ENCODE data around the gene DTNA.

The DTNA gene

GRCh38 chr18:34936772-34937171, 226.7 kb downstream of the DTNA start:
- DNase-seq (ENCODE audit: low read depth in 2 of 2) = no peak

GRCh38 chr18:34938090-34938489, 228.0 kb downstream of the DTNA start:
- no peak for DNase-seq (ENCODE audit: low read depth in 2 of 2)
